Measurements from ENCODE around the gene IGFBP1. TPM values are rescaled to one million over a fixed set of nuclear protein-coding genes. Genes with fewer than 3 reads are reported as not detected.
A peak's percentile ranks its signal among the peaks of the same experiment; 100 is the strongest.

Gene IGFBP1
- total RNA-seq, 1 donor from 2014 or later = 16.5 TPM

- peak; percentile 79 for DNase-seq (ENCODE audit: low read depth)
- TF ChIP-seq CTCF (conservative IDR thresholded peaks at IDR 0.05; ENCODE audit: low read depth, low read length) = no peak
- H3K4me3 ChIP-seq (ENCODE audit: low read depth, low read length) = no peak overlapping the region
Measured at GRCh38 chr7:45884136-45884535, 4.2 kb upstream of the IGFBP1 start.

- no peak for TF ChIP-seq CTCF (conservative IDR thresholded peaks at IDR 0.05; ENCODE audit: low read depth, low read length)
- no peak for DNase-seq (ENCODE audit: low read depth)
Measured at GRCh38 chr7:45885264-45885882, 2.9 kb upstream of the IGFBP1 start.

GRCh38 chr7:45886931-45887667 is 1.2 kb upstream of the IGFBP1 start:
- TF ChIP-seq CTCF (conservative IDR thresholded peaks at IDR 0.05; ENCODE audit: low read depth, low read length) = no peak
- no peak for DNase-seq (ENCODE audit: low read depth)
- no peak overlapping the region for H3K4me3 ChIP-seq (ENCODE audit: low read depth, low read length)

More at GRCh38 chr7:45885264-45885882, 2.9 kb upstream of the IGFBP1 start:
- no peak overlapping the region for H3K4me3 ChIP-seq (ENCODE audit: low read depth, low read length)

GRCh38 chr7:45888993-45889366 is 692 bp downstream of the IGFBP1 start:
- H3K4me3 ChIP-seq (ENCODE audit: low read depth, low read length) = peak overlapping the region; percentile 46
- no peak for DNase-seq (ENCODE audit: low read depth)
- TF ChIP-seq CTCF (conservative IDR thresholded peaks at IDR 0.05; ENCODE audit: low read depth, low read length) = no peak

- no peak for TF ChIP-seq CTCF (conservative IDR thresholded peaks at IDR 0.05; ENCODE audit: low read depth, low read length)
- no peak overlapping the region for H3K4me3 ChIP-seq (ENCODE audit: low read depth, low read length)
- no peak for DNase-seq (ENCODE audit: low read depth)
Measured at GRCh38 chr7:45889367-45890067, 1.2 kb downstream of the IGFBP1 start.

- no peak for TF ChIP-seq CTCF (conservative IDR thresholded peaks at IDR 0.05; ENCODE audit: low read depth, low read length)
- H3K4me3 ChIP-seq (ENCODE audit: low read depth, low read length) = no peak overlapping the region
- DNase-seq (ENCODE audit: low read depth) = no peak
Measured at GRCh38 chr7:45890125-45890901, 2.0 kb downstream of the IGFBP1 start.
